Measurements from ENCODE around the gene FBXW11. TPM values are rescaled to one million over a fixed set of nuclear protein-coding genes. Genes with fewer than 3 reads are reported as not detected.

The FBXW11 gene
- total and polyA plus RNA-seq, 7 experiments from 2014 or later: 15.0 to 40.7 (median 30.0) TPM

GRCh38 chr5:172009536-172010270 lies 3.3 kb upstream of the FBXW11 start:
- Histone ChIP-seq H3K27ac (ENCODE audit: low read depth, low read length) (no peak overlapping the region), H3K4me3 (ENCODE audit: low read length) (no peak overlapping the region), H3K36me3 (ENCODE audit: control insufficient read depth in 2 of 3, insufficient read depth in 3 of 3, low read length in 3 of 3) (peaks cover 0 to 4% (median 0%) of the 10 kb centered on the region in 3 experiments), H3K9me3 (ENCODE audit: control insufficient read depth in 2 of 3, low read length in 3 of 3) (no peaks in the 10 kb centered on the region), H3K27me3 (ENCODE audit: control insufficient read depth in 2 of 2, insufficient read depth in 2 of 2, low read length in 2 of 2) (no peaks in the 10 kb centered on the region), H3K4me1 (ENCODE audit: control insufficient read depth in 2 of 2, insufficient read depth in 2 of 2, low read length in 2 of 2) (peaks cover 14 to 15% of the 10 kb centered on the region in 2 donors)
- Mint-ChIP-seq H3K27ac (no peak overlapping the region), H3K4me3 (no peak overlapping the region), H3K27me3 (no peaks in the 10 kb centered on the region), H3K36me3 (peaks cover 0 to 5% (median 0%) of the 10 kb centered on the region in 5 donors), H3K9me3 (peaks cover 0 to 2% (median 0%) of the 10 kb centered on the region in 11 donors), H3K4me1 (peaks cover 18 to 40% (median 29%) of the 10 kb centered on the region in 7 donors)
- POLR2A ChIA-PET: interaction anchor here (0.7 to 4.7 kb wide), 3 partner anchors 57 to 165 kb away, joined by 3 to 41 read pairs (median 39); no protein-coding TSS in a partner anchor
- ATAC-seq (no peak), DNase-seq (no peak)
- intact Hi-C loops (cut with micrococcal nuclease): loop anchor here (5.0 to 10.0 kb wide), 7 partner anchors 33 to 1908 kb away; partner anchors contain the start of genes CPEB4 (in 1 of the 2) and RPL26L1 (in 1 of the 2)
- CTCF ChIA-PET: interaction anchor here (1.2 to 1.5 kb wide), 2 partner anchors 98 to 284 kb away, joined by 4 read pairs; no protein-coding TSS in a partner anchor

- no peak for ATAC-seq
- Histone ChIP-seq H3K27ac (ENCODE audit: low read depth, low read length) (no peak overlapping the region), H3K9me3 (ENCODE audit: control insufficient read depth in 2 of 3, low read length in 3 of 3) (no peaks in the 10 kb centered on the region), H3K4me3 (ENCODE audit: low read length) (no peak overlapping the region), H3K4me1 (ENCODE audit: control insufficient read depth in 2 of 2, insufficient read depth in 2 of 2, low read length in 2 of 2) (peaks cover 21 to 24% of the 10 kb centered on the region in 2 donors), H3K27me3 (ENCODE audit: control insufficient read depth in 2 of 2, insufficient read depth in 2 of 2, low read length in 2 of 2) (no peaks in the 10 kb centered on the region), H3K36me3 (ENCODE audit: control insufficient read depth in 2 of 3, insufficient read depth in 3 of 3, low read length in 3 of 3) (peaks cover 0 to 4% (median 0%) of the 10 kb centered on the region in 3 experiments)
- Mint-ChIP-seq H3K27ac (peak overlapping the region in 3 of 9 donors; percentile 10 to 55 (median 45)), H3K4me1 (peaks cover 21 to 45% (median 34%) of the 10 kb centered on the region in 7 donors), H3K27me3 (no peaks in the 10 kb centered on the region), H3K9me3 (peaks cover 0 to 2% (median 0%) of the 10 kb centered on the region in 11 donors), H3K4me3 (peak overlapping the region in 1 of 10 donors; percentile 12), H3K36me3 (peaks cover 0 to 5% (median 0%) of the 10 kb centered on the region in 5 donors)
- intact Hi-C loops (cut with micrococcal nuclease): loop anchor here (1.0 to 10.0 kb wide), 8 partner anchors 34 to 1909 kb away; partner anchors contain the start of genes CPEB4 (in 1 of the 2) and RPL26L1 (in 1 of the 2)
- ChIA-PET CTCF (interaction anchor here (0.7 to 2.9 kb wide), 3 partner anchors 87 to 285 kb away, joined by 3 to 11 read pairs (median 4); no protein-coding TSS in a partner anchor), POLR2A (interaction anchor here (0.7 to 4.7 kb wide), 4 partner anchors 22 to 166 kb away, joined by 3 to 41 read pairs (median 22); no protein-coding TSS in a partner anchor)
- no peak for DNase-seq
Observed at GRCh38 chr5:172008689-172009141, 2.3 kb upstream of the FBXW11 start.

DNA sequence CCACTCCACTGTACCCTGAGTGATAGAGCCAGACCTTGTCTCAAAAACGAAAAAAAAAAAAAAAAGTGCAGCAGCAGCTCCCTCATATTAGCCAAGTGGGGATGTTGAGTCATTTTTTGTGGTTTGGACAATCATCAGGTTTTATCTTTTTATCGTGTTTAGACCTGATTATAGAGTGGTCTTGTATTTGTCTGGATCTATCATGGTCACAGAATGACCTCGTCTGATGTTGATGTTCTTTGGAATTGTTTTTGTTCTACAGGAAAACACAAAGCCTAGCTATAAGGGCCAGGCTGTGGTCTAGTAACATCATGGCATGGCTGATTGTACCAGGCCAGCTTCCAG lies 1.6 kb upstream of the FBXW11 start:
- Histone ChIP-seq H3K27me3 (ENCODE audit: control insufficient read depth in 2 of 2, insufficient read depth in 2 of 2, low read length in 2 of 2) (no peaks in the 10 kb centered on the region), H3K36me3 (ENCODE audit: control insufficient read depth in 2 of 3, insufficient read depth in 3 of 3, low read length in 3 of 3) (peaks cover 0 to 4% (median 0%) of the 10 kb centered on the region in 3 experiments), H3K9me3 (ENCODE audit: control insufficient read depth in 2 of 3, low read length in 3 of 3) (no peaks in the 10 kb centered on the region), H3K4me3 (ENCODE audit: low read length) (no peak overlapping the region), H3K27ac (ENCODE audit: low read depth, low read length) (no peak overlapping the region), H3K4me1 (ENCODE audit: control insufficient read depth in 2 of 2, insufficient read depth in 2 of 2, low read length in 2 of 2) (peaks cover 21 to 25% of the 10 kb centered on the region in 2 donors)
- H3K4me3 Mint-ChIP-seq: peak overlapping the region in 9 of 10 donors; percentile 93 to 99 (median 97)
- DNase-seq (no peak), ATAC-seq (no peak)
- ChIA-PET CTCF (interaction anchor here (0.5 to 2.9 kb wide), 4 partner anchors 26 to 180 kb away, joined by 3 to 11 read pairs (median 6); partner anchors contain the start of gene STK10), POLR2A (interaction anchor here (0.6 to 4.7 kb wide), 12 partner anchors 8 to 620 kb away, joined by 3 to 41 read pairs (median 6); partner anchors contain the start of genes NPM1 and STK10)
- H3K4me1 Mint-ChIP-seq: peaks cover 27 to 52% (median 41%) of the 10 kb centered on the region in 7 donors
- peaks cover 0 to 2% (median 0%) of the 10 kb centered on the region in 11 donors for H3K9me3 Mint-ChIP-seq
- peaks cover 0 to 5% (median 0%) of the 10 kb centered on the region in 5 donors for H3K36me3 Mint-ChIP-seq
- intact Hi-C loops (cut with micrococcal nuclease): loop anchor here (1.0 to 10.0 kb wide), 8 partner anchors 34 to 1909 kb away; partner anchors contain the start of genes CPEB4 (in 1 of the 2) and RPL26L1 (in 1 of the 2)
- H3K27me3 Mint-ChIP-seq: no peaks in the 10 kb centered on the region
- peak overlapping the region in 8 of 9 donors; percentile 54 to 100 (median 98) for H3K27ac Mint-ChIP-seq

GRCh38 chr5:172007175-172008110 lies 1.0 kb upstream of the FBXW11 start:
- no peak for DNase-seq
- Histone ChIP-seq H3K27ac (ENCODE audit: low read depth, low read length) (peak overlapping the region; percentile 91), H3K4me3 (ENCODE audit: low read length) (peak overlapping the region; percentile 89), H3K9me3 (ENCODE audit: control insufficient read depth in 2 of 3, low read length in 3 of 3) (no peaks in the 10 kb centered on the region), H3K27me3 (ENCODE audit: control insufficient read depth in 2 of 2, insufficient read depth in 2 of 2, low read length in 2 of 2) (no peaks in the 10 kb centered on the region), H3K36me3 (ENCODE audit: control insufficient read depth in 2 of 3, insufficient read depth in 3 of 3, low read length in 3 of 3) (peaks cover 0 to 4% (median 0%) of the 10 kb centered on the region in 3 experiments), H3K4me1 (ENCODE audit: control insufficient read depth in 2 of 2, insufficient read depth in 2 of 2, low read length in 2 of 2) (peaks cover 26 to 30% of the 10 kb centered on the region in 2 donors)
- POLR2A ChIA-PET: interaction anchor here (0.6 to 4.7 kb wide), 29 partner anchors 9 to 1050 kb away, joined by 3 to 41 read pairs (median 4); partner anchors contain the start of genes ATP6V0E1, DUSP1, NPM1 and RPL26L1
- peaks cover 0 to 2% (median 0%) of the 10 kb centered on the region in 11 donors for H3K9me3 Mint-ChIP-seq
- H3K27ac Mint-ChIP-seq: peak overlapping the region; percentile 94 to 100 (median 98)
- intact Hi-C loops (cut with micrococcal nuclease): loop anchor here (1.0 to 10.0 kb wide), 16 partner anchors 35 to 1910 kb away; partner anchors contain the start of genes ATP6V0E1 (in 1 of the 2), BNIP1 (in 1 of the 2), CPEB4 (in 1 of the 2) and NPM1 (in 1 of the 2)
- H3K36me3 Mint-ChIP-seq: peaks cover 0 to 5% (median 0%) of the 10 kb centered on the region in 5 donors
- CTCF ChIA-PET: interaction anchor here (0.5 to 2.9 kb wide), 8 partner anchors 12 to 181 kb away, joined by 3 to 11 read pairs (median 6); partner anchors contain the start of gene STK10
- H3K4me1 Mint-ChIP-seq: peaks cover 27 to 58% (median 47%) of the 10 kb centered on the region in 7 donors
- no peak for ATAC-seq
- H3K4me3 Mint-ChIP-seq: peak overlapping the region; percentile 93 to 99 (median 97)
- no peaks in the 10 kb centered on the region for H3K27me3 Mint-ChIP-seq

DNA sequence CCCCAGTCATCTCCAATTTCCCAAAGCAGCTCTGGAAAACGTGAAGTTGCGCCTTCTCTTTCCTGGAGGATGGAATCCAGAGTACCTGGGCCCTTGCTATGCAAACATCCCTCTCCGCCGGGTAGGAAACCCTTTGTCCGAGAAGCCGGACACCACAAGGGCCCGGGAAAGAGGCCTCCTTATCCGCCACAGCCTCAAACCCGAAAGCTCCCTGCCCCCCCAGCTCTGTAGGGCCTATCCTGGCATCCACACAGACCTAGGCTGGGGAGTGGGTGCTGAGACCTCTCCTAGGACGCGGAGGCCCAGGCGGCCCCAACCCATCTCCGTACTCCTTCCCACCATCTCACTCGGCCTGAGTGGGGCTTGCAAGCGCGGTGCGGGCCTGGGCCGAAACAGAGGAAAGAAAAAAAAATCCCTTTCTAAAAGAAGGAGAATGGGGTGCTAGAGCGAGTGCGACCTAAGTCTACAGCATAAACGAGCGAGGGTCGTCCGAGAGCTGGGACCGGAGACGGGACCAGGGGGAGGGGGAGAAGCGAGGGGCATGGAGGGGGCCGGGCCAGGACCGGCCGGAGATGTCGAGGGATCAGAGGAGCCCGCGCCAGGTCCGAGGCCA lies 624 bp downstream of the FBXW11 start:
- peaks cover 36 to 40% of the 10 kb centered on the region in 2 donors for H3K4me1 ChIP-seq (ENCODE audit: control insufficient read depth in 2 of 2, insufficient read depth in 2 of 2, low read length in 2 of 2)
- Mint-ChIP-seq H3K36me3 (peaks cover 0 to 5% (median 0%) of the 10 kb centered on the region in 5 donors), H3K27ac (peak overlapping the region; percentile 92 to 98 (median 97)), H3K27me3 (no peaks in the 10 kb centered on the region), H3K9me3 (peaks cover 0 to 2% (median 0%) of the 10 kb centered on the region in 11 donors), H3K4me3 (peak overlapping the region; percentile 93 to 99 (median 96)), H3K4me1 (peaks cover 41 to 74% (median 64%) of the 10 kb centered on the region in 7 donors)
- peaks cover 0 to 4% (median 0%) of the 10 kb centered on the region in 3 experiments for H3K36me3 ChIP-seq (ENCODE audit: control insufficient read depth in 2 of 3, insufficient read depth in 3 of 3, low read length in 3 of 3)
- CTCF ChIA-PET: interaction anchor here (0.6 to 2.1 kb wide), 6 partner anchors 10 to 766 kb away, joined by 3 to 7 read pairs (median 4); no protein-coding TSS in a partner anchor
- intact Hi-C loops (cut with micrococcal nuclease): loop anchor here (1.0 to 10.0 kb wide), 25 partner anchors 21 to 1911 kb away; partner anchors contain the start of genes STK10 (in 2 of the 2), ATP6V0E1 (in 1 of the 2), BNIP1 (in 1 of the 2) and CPEB4 (in 1 of the 2)
- POLR2A ChIA-PET: interaction anchor here (0.6 to 4.7 kb wide), 22 partner anchors 9 to 978 kb away, joined by 3 to 41 read pairs (median 5); partner anchors contain the start of genes ATP6V0E1, DUSP1, NPM1 and STK10
- DNase-seq: peak; percentile 9 to 47 (median 18)
- ATAC-seq: no peak
- peak overlapping the region; percentile 91 for H3K27ac ChIP-seq (ENCODE audit: low read depth, low read length)
- peak overlapping the region; percentile 89 for H3K4me3 ChIP-seq (ENCODE audit: low read length)
- H3K27me3 ChIP-seq (ENCODE audit: control insufficient read depth in 2 of 2, insufficient read depth in 2 of 2, low read length in 2 of 2): no peaks in the 10 kb centered on the region
- H3K9me3 ChIP-seq (ENCODE audit: control insufficient read depth in 2 of 3, low read length in 3 of 3): no peaks in the 10 kb centered on the region

All from naive thymus-derived CD4-positive, alpha-beta T cell (primary cell).